GM18502 (cell line): ENCODE data around the gene CEP57L1.
A peak's percentile ranks its signal among the peaks of the same experiment; 100 is the strongest.

Source experiments
- ATAC-seq: cut with Tn5 transposase; IDR thresholded peaks from one replicate; pipeline ENCODE4 v1.9.1; 2021; ENCODE audit warnings: mild to moderate bottlenecking; ENCODE audit not compliant: unreplicated experiment, poor library complexity

The CEP57L1 gene

GRCh38 chr6:109095036-109095834 lies at the start of gene CEP57L1:
TSS of gene CEP57L1 (plus strand) at chr6:109095507. CDS start at chr6:109145222, 49,715 bp downstream.
- peak; percentile 70 for ATAC-seq

- no peak for ATAC-seq
Measured at GRCh38 chr6:109048176-109048575, 47.1 kb upstream of the CEP57L1 start.

GRCh38 chr6:109048670-109049415 lies 46.5 kb upstream of the CEP57L1 start:
- ATAC-seq, result no peak

GRCh38 chr6:109050012-109050411 lies 45.3 kb upstream of the CEP57L1 start:
- ATAC-seq, result no peak

- ATAC-seq, result no peak
Measured at GRCh38 chr6:109050447-109051102, 44.7 kb upstream of the CEP57L1 start.

- ATAC-seq, result no peak
Measured at GRCh38 chr6:109051301-109052017, 43.8 kb upstream of the CEP57L1 start.

GRCh38 chr6:109052018-109052651 lies 43.2 kb upstream of the CEP57L1 start:
- no peak for ATAC-seq

GRCh38 chr6:109052852-109053251 lies 42.5 kb upstream of the CEP57L1 start:
- ATAC-seq, result no peak

- no peak for ATAC-seq
Measured at GRCh38 chr6:109053336-109053735, 42.0 kb upstream of the CEP57L1 start.

GRCh38 chr6:109055771-109056235 lies 39.5 kb upstream of the CEP57L1 start:
- no peak for ATAC-seq

GRCh38 chr6:109056661-109057060 lies 38.6 kb upstream of the CEP57L1 start:
- no peak for ATAC-seq

- ATAC-seq, result no peak
Measured at GRCh38 chr6:109058620-109059019, 36.7 kb upstream of the CEP57L1 start.

GRCh38 chr6:109059153-109059552 lies 36.2 kb upstream of the CEP57L1 start:
- no peak for ATAC-seq

- no peak for ATAC-seq
Measured at GRCh38 chr6:109059571-109060021, 35.7 kb upstream of the CEP57L1 start.

- ATAC-seq, result no peak
Measured at GRCh38 chr6:109060571-109060970, 34.7 kb upstream of the CEP57L1 start.

- ATAC-seq, result no peak
Measured at GRCh38 chr6:109062216-109062615, 33.1 kb upstream of the CEP57L1 start.

- no peak for ATAC-seq
Measured at GRCh38 chr6:109062767-109063352, 32.4 kb upstream of the CEP57L1 start.

GRCh38 chr6:109069746-109070145 lies 25.6 kb upstream of the CEP57L1 start:
- ATAC-seq, result no peak

- ATAC-seq, result no peak
Measured at GRCh38 chr6:109071125-109071917, 24.0 kb upstream of the CEP57L1 start.
